HepG2 (cell line): Measurements from ENCODE around the gene BCL2L1. TPM values are rescaled to one million over a fixed set of nuclear protein-coding genes. Genes with fewer than 3 reads are reported as not detected.
A peak's percentile ranks its signal among the peaks of the same experiment; 100 is the strongest.

Experiments
- ADNP ChIP-seq: sonication (generic); formaldehyde crosslinking; IDR thresholded peaks from 2 replicates; pipeline ENCODE4 v1.4.0; 2020; ENCODE audit warnings: missing genetic modification reagents
- BRF2 ChIP-seq: sonication (generic); formaldehyde crosslinking; IDR thresholded peaks from 2 replicates; pipeline ENCODE4 v1.8.1; 2022; ENCODE audit warnings: mild to moderate bottlenecking, missing genetic modification reagents
- ELF4 ChIP-seq: sonication (generic); formaldehyde crosslinking; IDR thresholded peaks from 2 replicates; pipeline ENCODE4 v1.5.0; 2020; ENCODE audit warnings: missing genetic modification reagents, mild to moderate bottlenecking, moderate library complexity, borderline replicate concordance
- GATAD2A ChIP-seq: IDR thresholded peaks from 2 replicates; pipeline ENCODE4 v1.6.1; 2016
- KLF11 ChIP-seq: IDR thresholded peaks from 2 replicates; pipeline ENCODE4 v1.6.1; 2016; ENCODE audit warnings: missing compliant biosample characterization
- MTF2 ChIP-seq: sonication (generic); formaldehyde crosslinking; IDR thresholded peaks from 2 replicates; pipeline ENCODE4 v1.5.0; 2020; ENCODE audit warnings: missing genetic modification reagents, borderline replicate concordance
- PCBP1 ChIP-seq: fragments of 200-400 bp; formaldehyde crosslinking; IDR thresholded peaks from 2 replicates; pipeline ENCODE4 v1.6.1; 2017; ENCODE audit warnings: mild to moderate bottlenecking, low read depth, low read length, borderline replicate concordance
- PTBP1 ChIP-seq: fragments of 200-400 bp; formaldehyde crosslinking; IDR thresholded peaks from 2 replicates; pipeline ENCODE4 v1.6.1; 2018; ENCODE audit warnings: low read length, low read depth; ENCODE audit not compliant: poor library complexity, severe bottlenecking
- ZFYVE20 ChIP-seq: sonication (generic); formaldehyde crosslinking; IDR thresholded peaks from 2 replicates; pipeline ENCODE4 v1.8.0; 2023; ENCODE audit warnings: low read depth, mild to moderate bottlenecking, moderate library complexity, missing genetic modification reagents, borderline replicate concordance
- ZNF3 ChIP-seq: IDR thresholded peaks from 2 replicates; pipeline ENCODE4 v1.7.0; 2017; ENCODE audit warnings: inconsistent platforms
- ZNF460 ChIP-seq: sonication (generic); formaldehyde crosslinking; IDR thresholded peaks from 2 replicates; pipeline ENCODE4 v1.5.1; 2020; ENCODE audit warnings: missing genetic modification reagents, mild to moderate bottlenecking, borderline replicate concordance
- ZNF468 ChIP-seq: sonication (generic); formaldehyde crosslinking; IDR thresholded peaks from 2 replicates; pipeline ENCODE4 v1.8.0; 2022; ENCODE audit warnings: mild to moderate bottlenecking, moderate library complexity, missing genetic modification reagents
- ZNF510 ChIP-seq: sonication (generic); formaldehyde crosslinking; IDR thresholded peaks from 2 replicates; pipeline ENCODE4 v1.4.0; 2020; ENCODE audit warnings: low read depth, mild to moderate bottlenecking, missing genetic modification reagents
- ZSCAN30 ChIP-seq: sonication (generic); formaldehyde crosslinking; IDR thresholded peaks from 2 replicates; pipeline ENCODE4 v1.5.0; 2020; ENCODE audit warnings: mild to moderate bottlenecking, missing genetic modification reagents
- polyA plus RNA-seq, 8 experiments: library from polyadenylated mRNA; depleted of rRNA in 3 of 8; stranded (reverse) in 7 of 8; unstranded in 1 of 8; fragments of >200 nt; fragmentation: Illumina TruSeq in 4 of 8; extraction: Trizol in 4 of 8; gene quantifications; 2 replicates each; pipeline versions ENCODE4 v1.2.1 to v1.2.3, GENCODE V29; 2011 to 2016; ENCODE audit warnings: low read depth in 4 of 8, missing spikeins in 1 of 8, mixed read lengths in 1 of 8; ENCODE audit not compliant: insufficient read depth in 1 of 8
- total RNA-seq, 5 experiments: library from RNA; depleted of rRNA; stranded (reverse); fragments of >200 nt; fragmentation: Illumina TruSeq; extraction: Trizol; gene quantifications; 2 replicates each; pipeline ENCODE4 v1.2.3, GENCODE V29; 2016; ENCODE audit warnings: low read depth in 1 of 5
- TF ChIP-seq, protein P1 (sequence below): sonication (generic); formaldehyde crosslinking; IDR thresholded peaks from 2 replicates; pipeline ENCODE4 v1.4.0; 2020; ENCODE audit warnings: mild to moderate bottlenecking, missing genetic modification reagents
- TF ChIP-seq, protein P2 (sequence below), 2 experiments: sonication (generic) in 1 of 2; formaldehyde crosslinking in 1 of 2; IDR thresholded peaks; 2 replicates each; pipeline versions ENCODE4 v1.4.0 to v1.6.1; 2018 to 2020; ENCODE audit warnings: missing genetic modification reagents in 2 of 2, borderline replicate concordance in 1 of 2, low read depth in 1 of 2, mild to moderate bottlenecking in 1 of 2, missing biosample characterization in 1 of 2
- TF ChIP-seq, protein P3 (sequence below): sonication (generic); formaldehyde crosslinking; IDR thresholded peaks from 2 replicates; pipeline ENCODE4 v1.8.1; 2023; ENCODE audit warnings: mild to moderate bottlenecking, missing genetic modification reagents
- TF ChIP-seq, protein P4 (sequence below): sonication (generic); formaldehyde crosslinking; IDR thresholded peaks from 2 replicates; pipeline ENCODE4 v1.8.1; 2023; ENCODE audit warnings: mild to moderate bottlenecking, inconsistent platforms, moderate library complexity, missing genetic modification reagents, borderline replicate concordance

Gene BCL2L1
- total and polyA plus RNA-seq, 2 of the 13 experiments (the other 11 are each of a cell fraction or from before 2014, with no cell fraction given): 164 to 258 TPM

GRCh38 chr20:31707258-31707615 lies 15.4 kb downstream of the BCL2L1 start (continued):
- TF ChIP-seq ZNF3 (no peak), ZFYVE20 (CRISPR knock-in tag) (no peak), ZNF510 (CRISPR knock-in tag) (no peak), PTBP1 (no peak), KLF11 (CRISPR knock-in tag) (no peak), ADNP (0 out of 2 replicates have a peak, but pooled peaks have one; percentile 15), ZSCAN30 (0 out of 2 replicates have a peak, but pooled peaks have one; percentile 74), ZNF460 (CRISPR knock-in tag) (0 out of 2 replicates have a peak, but pooled peaks have one; percentile 47), ZNF468 (CRISPR knock-in tag) (0 out of 2 replicates have a peak, but pooled peaks have one; percentile 51), ELF4 (CRISPR knock-in tag) (0 out of 2 replicates have a peak, but pooled peaks have one; percentile 12), MTF2 (CRISPR knock-in tag) (0 out of 2 replicates have a peak, but pooled peaks have one; percentile 12), BRF2 (CRISPR knock-in tag) (0 out of 2 replicates have a peak, but pooled peaks have one; percentile 16), PCBP1 (no peak), GATAD2A (CRISPR knock-in tag) (no peak)
- TF ChIP-seq, protein P1, sequence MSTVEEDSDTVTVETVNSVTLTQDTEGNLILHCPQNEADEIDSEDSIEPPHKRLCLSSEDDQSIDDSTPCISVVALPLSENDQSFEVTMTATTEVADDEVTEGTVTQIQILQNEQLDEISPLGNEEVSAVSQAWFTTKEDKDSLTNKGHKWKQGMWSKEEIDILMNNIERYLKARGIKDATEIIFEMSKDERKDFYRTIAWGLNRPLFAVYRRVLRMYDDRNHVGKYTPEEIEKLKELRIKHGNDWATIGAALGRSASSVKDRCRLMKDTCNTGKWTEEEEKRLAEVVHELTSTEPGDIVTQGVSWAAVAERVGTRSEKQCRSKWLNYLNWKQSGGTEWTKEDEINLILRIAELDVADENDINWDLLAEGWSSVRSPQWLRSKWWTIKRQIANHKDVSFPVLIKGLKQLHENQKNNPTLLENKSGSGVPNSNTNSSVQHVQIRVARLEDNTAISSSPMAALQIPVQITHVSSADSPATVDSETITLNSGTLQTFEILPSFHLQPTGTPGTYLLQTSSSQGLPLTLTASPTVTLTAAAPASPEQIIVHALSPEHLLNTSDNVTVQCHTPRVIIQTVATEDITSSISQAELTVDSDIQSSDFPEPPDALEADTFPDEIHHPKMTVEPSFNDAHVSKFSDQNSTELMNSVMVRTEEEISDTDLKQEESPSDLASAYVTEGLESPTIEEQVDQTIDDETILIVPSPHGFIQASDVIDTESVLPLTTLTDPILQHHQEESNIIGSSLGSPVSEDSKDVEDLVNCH: no peak
- TF ChIP-seq, protein P2, sequence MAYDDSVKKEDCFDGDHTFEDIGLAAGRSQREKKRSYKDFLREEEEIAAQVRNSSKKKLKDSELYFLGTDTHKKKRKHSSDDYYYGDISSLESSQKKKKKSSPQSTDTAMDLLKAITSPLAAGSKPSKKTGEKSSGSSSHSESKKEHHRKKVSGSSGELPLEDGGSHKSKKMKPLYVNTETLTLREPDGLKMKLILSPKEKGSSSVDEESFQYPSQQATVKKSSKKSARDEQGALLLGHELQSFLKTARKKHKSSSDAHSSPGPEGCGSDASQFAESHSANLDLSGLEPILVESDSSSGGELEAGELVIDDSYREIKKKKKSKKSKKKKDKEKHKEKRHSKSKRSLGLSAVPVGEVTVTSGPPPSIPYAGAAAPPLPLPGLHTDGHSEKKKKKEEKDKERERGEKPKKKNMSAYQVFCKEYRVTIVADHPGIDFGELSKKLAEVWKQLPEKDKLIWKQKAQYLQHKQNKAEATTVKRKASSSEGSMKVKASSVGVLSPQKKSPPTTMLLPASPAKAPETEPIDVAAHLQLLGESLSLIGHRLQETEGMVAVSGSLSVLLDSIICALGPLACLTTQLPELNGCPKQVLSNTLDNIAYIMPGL (CRISPR knock-in tag; IDR thresholded peaks at IDR 0.05; ENCODE audit: borderline replicate concordance in 1 of 2, low read depth in 1 of 2): peak in 1 of 2 experiments; percentile 2; a peak in 1 of 4 replicates
- TF ChIP-seq, protein P3, sequence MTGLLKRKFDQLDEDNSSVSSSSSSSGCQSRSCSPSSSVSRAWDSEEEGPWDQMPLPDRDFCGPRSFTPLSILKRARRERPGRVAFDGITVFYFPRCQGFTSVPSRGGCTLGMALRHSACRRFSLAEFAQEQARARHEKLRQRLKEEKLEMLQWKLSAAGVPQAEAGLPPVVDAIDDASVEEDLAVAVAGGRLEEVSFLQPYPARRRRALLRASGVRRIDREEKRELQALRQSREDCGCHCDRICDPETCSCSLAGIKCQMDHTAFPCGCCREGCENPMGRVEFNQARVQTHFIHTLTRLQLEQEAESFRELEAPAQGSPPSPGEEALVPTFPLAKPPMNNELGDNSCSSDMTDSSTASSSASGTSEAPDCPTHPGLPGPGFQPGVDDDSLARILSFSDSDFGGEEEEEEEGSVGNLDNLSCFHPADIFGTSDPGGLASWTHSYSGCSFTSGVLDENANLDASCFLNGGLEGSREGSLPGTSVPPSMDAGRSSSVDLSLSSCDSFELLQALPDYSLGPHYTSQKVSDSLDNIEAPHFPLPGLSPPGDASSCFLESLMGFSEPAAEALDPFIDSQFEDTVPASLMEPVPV (CRISPR knock-in tag): peak; percentile 41; the same call in 1 of the 2 replicates
- TF ChIP-seq, protein P4, sequence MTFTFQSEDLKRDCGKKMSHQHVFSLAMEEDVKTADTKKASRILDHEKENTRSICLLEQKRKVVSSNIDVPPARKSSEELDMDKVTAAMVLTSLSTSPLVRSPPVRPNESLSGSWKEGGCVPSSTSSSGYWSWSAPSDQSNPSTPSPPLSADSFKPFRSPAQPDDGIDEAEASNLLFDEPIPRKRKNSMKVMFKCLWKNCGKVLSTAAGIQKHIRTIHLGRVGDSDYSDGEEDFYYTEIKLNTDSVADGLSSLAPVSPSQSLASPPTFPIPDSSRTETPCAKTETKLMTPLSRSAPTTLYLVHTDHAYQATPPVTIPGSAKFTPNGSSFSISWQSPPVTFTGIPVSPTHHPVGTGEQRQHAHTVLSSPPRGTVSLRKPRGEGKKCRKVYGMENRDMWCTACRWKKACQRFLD (CRISPR knock-in tag): no peak
